Femur (tissue), 1 donor: ENCODE results near the gene ACOXL.

Experiments used
- DNase-seq: peaks from one replicate; pipeline ENCODE4 v3.0.0-alpha.2; 2017

ACOXL gene

GRCh38 chr2:111017909-111018308, 285.5 kb downstream of the ACOXL start:
- DNase-seq: no peak

- no peak for DNase-seq
These were observed 287.0 kb downstream of the ACOXL start for GRCh38 chr2:111019381-111019780.

DNA sequence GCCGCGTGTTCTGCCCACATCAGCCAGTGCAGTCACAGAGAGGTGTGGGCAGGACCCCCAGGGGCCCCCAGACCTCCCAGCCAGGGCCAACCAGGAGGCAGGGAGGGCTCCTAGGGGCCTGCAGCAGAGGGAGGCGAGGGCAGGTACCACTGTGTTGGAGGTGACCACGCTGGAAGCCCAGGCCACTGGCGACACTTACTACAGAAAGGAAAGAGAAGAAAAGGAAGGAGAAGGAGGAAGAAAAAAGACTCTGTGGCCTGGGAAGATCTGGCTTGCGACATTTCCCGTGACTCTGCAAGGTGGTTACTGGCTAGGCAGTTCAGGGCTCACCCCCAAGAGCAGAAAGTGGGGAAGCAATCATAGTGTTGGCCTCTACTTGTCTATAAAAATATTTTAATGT, 290.3 kb downstream of the ACOXL start:
- DNase-seq: no peak

- no peak for DNase-seq
These were observed 292.1 kb downstream of the ACOXL start for GRCh38 chr2:111024496-111024895.

DNA sequence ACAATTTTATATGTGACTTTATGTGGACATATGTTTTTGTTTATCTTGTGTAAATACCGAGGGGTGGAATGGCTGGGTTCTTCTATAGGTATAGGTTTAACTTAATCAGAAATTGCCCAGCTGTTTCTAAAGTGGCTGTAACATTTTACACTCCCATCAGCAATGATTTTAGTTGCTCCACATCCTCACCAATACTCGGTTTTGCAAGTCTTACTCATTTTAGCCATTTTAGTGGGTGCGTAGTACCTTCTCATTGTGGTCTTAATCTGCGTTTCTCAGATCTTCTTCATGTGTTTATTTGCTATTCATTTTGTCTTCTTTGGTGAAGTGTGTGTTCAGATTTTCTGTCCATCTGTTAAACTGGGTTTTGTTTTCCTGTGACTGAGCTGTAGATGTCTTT, 292.9 kb downstream of the ACOXL start:
- DNase-seq: no peak

- DNase-seq: no peak
These were observed 296.3 kb downstream of the ACOXL start for GRCh38 chr2:111028720-111029119.

DNA sequence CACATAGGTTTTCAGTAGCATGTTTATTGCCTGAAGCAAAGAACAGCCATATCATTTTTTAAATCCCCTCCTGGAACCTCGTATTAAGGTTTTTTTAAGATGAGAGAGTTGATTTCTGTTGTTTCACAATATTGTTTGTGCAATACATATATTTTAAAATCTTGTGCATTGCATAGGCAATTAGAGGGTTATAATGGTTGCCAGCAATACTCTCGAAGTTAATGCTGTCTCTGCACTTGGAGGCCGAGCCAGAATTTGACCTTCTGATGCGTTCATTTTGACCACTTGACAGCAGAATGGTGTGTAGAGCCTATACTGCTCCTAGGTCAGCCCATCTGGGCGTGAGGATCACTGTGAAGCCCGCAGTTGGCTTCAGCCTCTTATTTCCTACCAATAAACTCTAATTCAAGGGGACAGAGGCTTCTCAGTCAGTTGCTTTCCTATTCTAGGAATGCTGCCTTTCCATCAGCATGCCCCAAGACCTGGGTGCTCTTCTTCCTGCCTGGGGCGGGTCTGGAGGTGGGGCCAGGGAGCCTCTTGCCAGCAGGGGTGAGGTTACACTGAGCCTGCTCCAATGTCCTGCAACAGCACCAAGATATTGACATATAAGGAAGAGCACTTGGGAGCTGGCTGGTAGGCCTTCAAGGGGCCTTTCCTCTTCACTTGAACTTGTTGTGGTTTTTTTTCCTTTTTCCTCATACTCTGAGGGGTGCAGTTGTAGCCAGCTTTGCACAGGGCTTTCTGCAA, 297.0 kb downstream of the ACOXL start:
- DNase-seq: no peak

DNA sequence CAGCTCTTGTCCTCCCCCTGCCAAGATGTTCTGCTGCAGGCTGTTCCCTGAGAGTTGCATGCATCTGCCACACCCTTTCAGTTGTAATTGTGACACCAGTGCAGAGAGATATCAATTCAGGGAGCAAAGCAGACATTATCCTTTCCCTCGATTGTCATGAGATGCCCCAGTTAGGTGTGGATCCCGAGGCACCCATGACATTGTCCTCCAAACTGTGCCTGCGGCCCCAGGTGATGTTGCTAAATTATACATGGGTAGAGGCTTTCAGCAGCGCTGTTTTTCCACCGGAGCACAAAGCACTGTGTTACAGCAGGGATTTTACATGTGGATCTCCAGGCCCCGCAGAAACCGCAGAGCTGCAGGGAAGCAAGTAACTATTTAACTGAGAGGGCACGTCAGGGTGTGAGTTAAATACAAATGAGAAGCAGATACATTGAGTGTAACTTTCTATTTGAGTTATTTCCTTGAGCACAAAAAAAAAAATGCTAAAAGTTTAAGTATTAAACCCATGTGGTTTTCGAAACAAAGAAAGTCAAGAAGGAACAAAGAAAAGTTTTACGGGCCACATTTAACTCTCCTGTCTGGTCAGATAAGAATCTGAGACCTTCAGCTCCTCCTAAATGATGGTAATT, 298.0 kb downstream of the ACOXL start:
- DNase-seq: no peak

GRCh38 chr2:111030945-111031344, 298.6 kb downstream of the ACOXL start:
- DNase-seq: no peak

GRCh38 chr2:111031546-111032478, 299.4 kb downstream of the ACOXL start:
- no peak for DNase-seq

DNA sequence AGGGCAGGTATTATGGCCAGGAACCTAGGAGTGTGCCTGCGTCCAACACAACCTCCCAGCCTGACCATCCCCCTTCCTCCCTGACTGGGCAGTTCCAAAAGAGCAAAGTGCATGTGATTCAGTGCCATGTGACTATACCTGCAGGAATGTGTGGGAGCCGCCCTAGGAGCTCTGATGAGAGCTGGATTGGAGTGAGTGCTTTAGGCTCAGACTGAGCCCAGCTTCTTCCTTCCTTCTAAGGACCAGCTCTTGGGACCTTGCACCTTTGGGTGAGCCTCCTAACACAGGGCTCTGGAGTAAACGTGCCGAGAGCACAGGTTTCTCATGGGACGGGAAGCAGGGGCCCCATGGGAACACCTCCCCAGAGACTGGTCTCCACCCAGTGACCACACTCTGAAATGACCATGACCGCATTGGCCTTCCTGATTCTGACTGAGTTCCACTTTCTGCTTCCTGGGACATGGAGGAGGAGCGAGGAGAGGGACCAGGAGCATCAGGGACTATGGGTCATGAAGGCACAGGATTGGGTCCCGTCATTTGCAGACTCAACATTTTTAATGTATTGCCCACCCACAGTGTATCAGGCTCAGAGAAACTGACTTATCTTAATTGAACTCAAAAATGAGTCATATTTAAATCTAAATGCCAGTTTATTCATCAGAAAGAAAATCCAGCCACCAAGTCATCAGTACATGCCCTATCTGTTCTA, 300.5 kb downstream of the ACOXL start:
- DNase-seq: no peak

GRCh38 chr2:111034146-111034545, 301.8 kb downstream of the ACOXL start:
- DNase-seq: no peak

GRCh38 chr2:111034606-111035005, 302.2 kb downstream of the ACOXL start:
- DNase-seq: no peak

- no peak for DNase-seq
These were observed 303.6 kb downstream of the ACOXL start for GRCh38 chr2:111035830-111036441.

GRCh38 chr2:111037128-111037527, 304.8 kb downstream of the ACOXL start:
- no peak for DNase-seq

DNA sequence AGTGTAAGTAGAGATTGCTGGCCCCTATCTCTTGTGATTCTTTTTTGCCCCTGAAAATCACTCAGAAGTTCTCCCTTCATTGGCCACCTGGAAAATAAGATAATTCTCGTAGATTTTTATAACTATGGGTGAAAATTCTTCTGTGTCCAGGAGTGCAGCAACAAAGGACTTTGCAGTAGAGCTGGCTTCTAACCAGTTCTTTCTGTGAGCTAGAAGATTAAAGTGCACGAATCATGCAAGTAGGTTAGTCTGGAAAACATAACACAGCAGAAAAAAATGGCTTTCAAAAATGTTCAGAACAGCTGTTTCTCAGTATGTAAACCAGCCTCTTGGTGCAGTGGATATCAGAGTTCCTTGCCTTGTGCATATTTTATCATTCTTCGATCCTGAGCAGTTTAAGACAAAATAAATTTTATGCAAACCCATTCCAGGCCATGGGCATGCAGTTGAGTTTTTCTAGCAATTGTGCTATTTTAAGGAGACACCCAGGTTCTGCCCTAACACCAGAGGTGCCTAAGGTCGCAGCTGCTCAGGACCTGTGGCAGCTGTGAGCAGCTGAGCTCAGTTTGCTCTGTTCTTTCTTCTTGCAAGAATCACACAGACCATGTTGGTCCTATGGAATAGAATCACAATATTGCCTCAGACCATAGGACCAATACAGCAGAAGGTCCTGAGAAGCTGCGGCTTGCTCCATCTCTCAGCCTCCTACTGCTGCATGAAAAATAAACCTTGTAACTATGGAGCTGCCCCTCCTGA, 307.4 kb downstream of the ACOXL start:
- DNase-seq: no peak

DNA sequence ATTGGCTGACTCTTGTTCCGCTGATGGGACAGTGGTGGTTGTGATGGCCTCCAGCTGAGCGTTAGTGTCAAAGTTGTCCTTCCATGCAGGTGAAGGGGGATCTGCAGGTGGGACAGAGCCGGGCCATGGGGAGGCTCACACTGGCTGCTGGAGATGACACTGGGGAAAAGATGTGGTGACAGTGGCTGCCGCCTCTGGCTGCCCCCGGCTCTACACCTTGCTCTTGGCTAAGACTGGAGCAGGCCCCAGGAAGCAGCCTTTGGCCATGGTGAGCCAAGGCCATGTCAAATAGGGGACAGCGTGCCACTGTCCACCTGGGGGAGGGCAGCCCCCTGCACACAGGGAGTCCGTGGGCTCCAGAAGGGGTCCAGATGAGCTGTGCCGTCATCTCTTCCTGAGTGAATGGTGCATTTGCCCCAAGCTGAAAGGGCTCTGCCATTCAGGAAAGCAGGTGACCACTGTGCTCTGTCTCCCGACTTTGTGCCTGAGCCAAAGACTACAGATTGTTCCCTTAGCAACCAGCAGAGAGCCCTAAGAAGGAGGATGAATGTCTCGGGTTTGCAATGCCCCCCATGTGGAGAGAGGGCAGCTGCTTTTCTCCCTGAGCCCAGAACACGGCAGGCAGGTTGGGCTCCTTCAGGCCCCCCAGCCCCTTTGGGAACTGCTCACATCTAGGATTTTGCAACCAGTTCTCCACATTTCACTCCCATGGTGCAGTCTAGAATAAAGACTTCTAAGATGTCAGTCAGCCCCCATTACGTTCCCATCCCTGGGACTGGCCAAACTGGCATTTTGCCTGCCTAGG, 309.2 kb downstream of the ACOXL start:
- DNase-seq: no peak

- no peak for DNase-seq
These were observed 309.9 kb downstream of the ACOXL start for GRCh38 chr2:111042261-111042660.

DNA sequence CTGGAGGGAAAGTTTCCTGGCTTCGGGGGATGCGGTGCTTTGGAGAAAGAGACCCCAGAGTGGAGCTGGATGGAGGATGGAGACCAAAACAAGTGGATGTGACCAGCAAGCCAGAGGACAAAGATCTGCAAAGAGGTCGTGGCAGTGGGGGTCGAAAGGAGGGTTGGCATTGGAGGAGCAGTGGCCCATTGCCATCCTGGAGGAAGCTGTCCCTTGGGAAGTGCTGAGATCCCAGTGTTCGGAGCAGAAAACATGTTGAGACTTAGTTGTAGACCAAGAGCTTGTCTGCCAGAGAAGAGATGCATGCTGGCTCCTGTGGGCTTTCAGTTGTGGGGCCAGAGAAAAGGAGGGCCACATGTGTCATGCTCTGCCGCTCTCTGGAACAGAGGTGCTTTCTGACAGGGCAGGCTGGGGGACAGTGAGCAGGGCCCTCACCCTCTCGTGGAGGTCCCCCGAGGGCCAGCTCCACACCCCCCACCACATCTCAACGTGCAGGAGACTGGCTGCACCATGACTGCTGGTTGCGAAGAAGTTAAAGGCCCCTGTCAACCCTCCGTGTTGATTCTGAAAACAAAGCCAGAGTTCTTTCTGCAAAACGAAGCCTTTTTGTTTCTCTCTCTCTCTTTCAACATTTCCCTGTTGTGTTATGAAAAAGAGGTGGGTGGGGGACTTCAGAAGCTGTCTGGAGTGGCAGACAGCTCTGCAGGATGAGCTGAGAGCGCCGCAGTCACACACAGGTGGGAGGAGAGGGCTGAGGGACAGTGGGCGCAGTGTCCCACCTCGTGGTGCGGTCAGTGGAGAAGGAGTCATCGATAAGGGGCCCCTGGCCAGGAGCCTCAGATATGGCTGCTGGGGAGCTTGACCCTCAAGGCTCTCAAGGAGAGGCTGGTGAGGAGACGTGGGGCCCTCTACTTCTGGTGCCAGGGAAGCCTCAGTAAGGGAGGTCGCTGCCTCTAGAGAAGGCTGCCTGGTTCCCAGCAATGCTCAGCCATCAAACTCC, 310.7 kb downstream of the ACOXL start:
- DNase-seq: no peak

GRCh38 chr2:111044066-111044465, 311.7 kb downstream of the ACOXL start:
- no peak for DNase-seq
